ENCODE measurements around the gene SLC35F4. TPM values are rescaled to one million over a fixed set of nuclear protein-coding genes. Genes with fewer than 3 reads are reported as not detected.

Gene SLC35F4
- total and polyA plus RNA-seq, 10 donors: not detected

DNA sequence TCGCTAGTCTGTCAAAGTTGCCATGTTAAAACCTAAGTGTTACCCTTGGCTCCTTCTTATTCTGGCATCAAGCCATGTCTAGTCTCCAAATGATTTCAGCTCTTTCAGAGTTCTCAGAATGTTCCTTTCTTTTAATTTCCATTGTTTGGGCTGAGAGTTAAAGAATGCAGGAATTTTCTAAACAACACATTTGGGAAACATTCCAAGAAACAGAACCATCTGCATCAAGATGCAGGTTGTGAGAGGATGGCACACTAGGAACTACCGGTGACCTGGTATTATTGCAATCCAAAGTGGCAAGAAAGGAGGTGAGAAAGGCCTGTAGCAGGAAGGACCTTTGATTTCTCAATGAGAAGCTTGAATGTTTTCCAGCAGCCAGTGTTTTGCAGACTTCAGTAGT is 30.1 kb downstream of the SLC35F4 start:
- Histone ChIP-seq H3K9me3 (no peaks in the 10 kb centered on the region), H3K27ac (no peak overlapping the region), H3K4me3 (no peak overlapping the region), H3K27me3 (replicated peaks in 1 of 7) (peaks cover 0 to 15% (median 0%) of the 10 kb centered on the region in 7 donors), H3K36me3 (no peaks in the 10 kb centered on the region), H3K4me1 (no peaks in the 10 kb centered on the region)
- intact Hi-C loops (cut with DNase I; ENCODE audit: low total_unique reads): no loop called here
- TF ChIP-seq, protein P1, sequence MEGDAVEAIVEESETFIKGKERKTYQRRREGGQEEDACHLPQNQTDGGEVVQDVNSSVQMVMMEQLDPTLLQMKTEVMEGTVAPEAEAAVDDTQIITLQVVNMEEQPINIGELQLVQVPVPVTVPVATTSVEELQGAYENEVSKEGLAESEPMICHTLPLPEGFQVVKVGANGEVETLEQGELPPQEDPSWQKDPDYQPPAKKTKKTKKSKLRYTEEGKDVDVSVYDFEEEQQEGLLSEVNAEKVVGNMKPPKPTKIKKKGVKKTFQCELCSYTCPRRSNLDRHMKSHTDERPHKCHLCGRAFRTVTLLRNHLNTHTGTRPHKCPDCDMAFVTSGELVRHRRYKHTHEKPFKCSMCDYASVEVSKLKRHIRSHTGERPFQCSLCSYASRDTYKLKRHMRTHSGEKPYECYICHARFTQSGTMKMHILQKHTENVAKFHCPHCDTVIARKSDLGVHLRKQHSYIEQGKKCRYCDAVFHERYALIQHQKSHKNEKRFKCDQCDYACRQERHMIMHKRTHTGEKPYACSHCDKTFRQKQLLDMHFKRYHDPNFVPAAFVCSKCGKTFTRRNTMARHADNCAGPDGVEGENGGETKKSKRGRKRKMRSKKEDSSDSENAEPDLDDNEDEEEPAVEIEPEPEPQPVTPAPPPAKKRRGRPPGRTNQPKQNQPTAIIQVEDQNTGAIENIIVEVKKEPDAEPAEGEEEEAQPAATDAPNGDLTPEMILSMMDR (IDR thresholded peaks at IDR 0.05 in 8 of 11, conservative IDR thresholded peaks at IDR 0.05 in 3 of 11): no peak
- TF ChIP-seq POLR2AphosphoS5 (IDR thresholded peaks at IDR 0.05) (no peak), POLR2A (IDR thresholded peaks at IDR 0.05) (no peak)
- 80 to 88% (median 87%) methylated on average over 2 of the region's 2 CpGs for WGBS, 5 donors
- DNase-seq: no peak

- Histone ChIP-seq H3K27me3 (replicated peaks in 1 of 7) (peaks cover 0 to 15% (median 0%) of the 10 kb centered on the region in 7 donors), H3K36me3 (no peaks in the 10 kb centered on the region), H3K27ac (no peak overlapping the region), H3K4me1 (no peaks in the 10 kb centered on the region), H3K4me3 (no peak overlapping the region), H3K9me3 (no peaks in the 10 kb centered on the region)
- WGBS, 5 donors: 86 to 97% (median 91%) methylated on average over 3 of the region's 3 CpGs
- no peak for DNase-seq
- TF ChIP-seq POLR2A (IDR thresholded peaks at IDR 0.05) (no peak), POLR2AphosphoS5 (IDR thresholded peaks at IDR 0.05) (no peak)
- TF ChIP-seq, protein P1 (IDR thresholded peaks at IDR 0.05 in 8 of 11, conservative IDR thresholded peaks at IDR 0.05 in 3 of 11): no peak
- intact Hi-C loops (cut with DNase I; ENCODE audit: low total_unique reads): no loop called here
Observed at GRCh38 chr14:57834961-57835360, 30.9 kb downstream of the SLC35F4 start.

DNA sequence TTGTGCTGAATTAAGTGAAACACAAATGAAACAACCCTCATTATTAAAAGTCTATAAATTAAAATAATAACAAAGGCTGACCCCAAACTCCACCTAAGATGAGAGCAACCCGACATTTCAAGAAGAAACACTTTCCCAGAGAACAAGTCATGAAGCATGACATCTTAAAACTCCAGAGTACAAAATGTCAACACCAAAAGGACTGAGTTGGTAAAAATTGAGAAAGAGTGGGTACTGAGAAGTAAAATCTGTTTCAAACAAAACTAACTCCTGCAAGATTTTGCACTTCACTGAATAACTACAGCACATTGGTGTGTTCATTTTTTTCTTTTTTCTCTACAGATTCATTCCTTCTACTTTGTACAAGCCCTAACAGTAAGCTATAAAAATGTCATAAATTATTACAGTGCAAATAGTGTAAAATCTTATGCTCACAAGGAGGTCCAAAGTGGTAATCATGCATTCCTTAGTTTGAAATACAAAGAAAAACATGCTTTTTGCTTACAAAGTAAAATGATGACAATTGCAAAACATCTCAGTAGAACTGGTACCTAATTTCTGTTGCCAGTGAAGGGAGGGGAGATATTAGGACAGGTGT is 31.8 kb downstream of the SLC35F4 start:
- no peaks in the 10 kb centered on the region for H3K36me3 ChIP-seq
- no peak for DNase-seq
- WGBS, 5 donors: 0 to 67% (median 26%) methylated on average over 1 of the region's 1 CpG
- intact Hi-C loops (cut with DNase I; ENCODE audit: low total_unique reads): no loop called here
- H3K27me3 ChIP-seq (replicated peaks in 1 of 7): peaks cover 0 to 10% (median 0%) of the 10 kb centered on the region in 7 donors
- TF ChIP-seq, protein P1 (IDR thresholded peaks at IDR 0.05 in 8 of 11, conservative IDR thresholded peaks at IDR 0.05 in 3 of 11): no peak
- TF ChIP-seq POLR2AphosphoS5 (IDR thresholded peaks at IDR 0.05) (no peak), POLR2A (IDR thresholded peaks at IDR 0.05) (no peak)
- no peaks in the 10 kb centered on the region for H3K9me3 ChIP-seq
- no peak overlapping the region for H3K27ac ChIP-seq
- no peaks in the 10 kb centered on the region for H3K4me1 ChIP-seq
- H3K4me3 ChIP-seq: no peak overlapping the region

GRCh38 chr14:57833323-57833722 is 32.6 kb downstream of the SLC35F4 start:
- Histone ChIP-seq H3K27ac (no peak overlapping the region), H3K9me3 (no peaks in the 10 kb centered on the region), H3K4me3 (no peak overlapping the region), H3K36me3 (no peaks in the 10 kb centered on the region), H3K27me3 (replicated peaks in 1 of 7) (peaks cover 0 to 7% (median 0%) of the 10 kb centered on the region in 7 donors), H3K4me1 (no peaks in the 10 kb centered on the region)
- intact Hi-C loops (cut with DNase I; ENCODE audit: low total_unique reads): no loop called here
- 57 to 72% (median 58%) methylated on average over 3 of the region's 3 CpGs for WGBS, 5 donors
- no peak for DNase-seq
- TF ChIP-seq, protein P1 (IDR thresholded peaks at IDR 0.05 in 8 of 11, conservative IDR thresholded peaks at IDR 0.05 in 3 of 11): no peak
- TF ChIP-seq POLR2AphosphoS5 (IDR thresholded peaks at IDR 0.05): no peak
- no peak for TF ChIP-seq POLR2A (IDR thresholded peaks at IDR 0.05)
